Endothelial cell of umbilical vein (primary cell): ENCODE results near the gene DUSP6. TPM values are rescaled to one million over a fixed set of nuclear protein-coding genes. Genes with fewer than 3 reads are reported as not detected.

Experiments
- BruUV-seq: library from RNA; stranded (reverse); fragments of 400-500 nt; replicated peaks from 2 replicates; lab custom pipeline; 2021; lab: Mats Ljungman, UMichigan
- CTCF ChIA-PET: fragments of 300-600, 350-600 bp; sonication (Branson Sonifier 250); formaldehyde crosslinking; loops from one replicate; lab custom pipeline; 2021; ENCODE audit warnings: antibody characterized with exemption, inconsistent platforms; lab: Charles Lee
- POLR2A ChIA-PET: fragments of 300-600, 350-600 bp; sonication (Branson Sonifier 250); formaldehyde crosslinking; loops from one replicate; lab custom pipeline; 2021; ENCODE audit warnings: antibody characterized with exemption, inconsistent platforms; lab: Charles Lee
- DNase-seq: peaks from one replicate; pipeline ENCODE4 v3.0.0-alpha.2; 2011; ENCODE audit warnings: low read depth, low spot score
- FAIRE-seq: peaks from 2 replicates; lab custom pipeline; 2011; peaks lifted over from hg19 to GRCh38; lab: Jason Lieb, UNC
- H2AFZ ChIP-seq: 2 replicates; pipeline ENCODE4 v1.6.0; 2012; ENCODE audit warnings: low read depth, low read length, control low read depth, inconsistent platforms
- H3K27ac ChIP-seq: 2 replicates; pipeline ENCODE4 v1.5.1; 2011; ENCODE audit warnings: low read depth, mild to moderate bottlenecking, control low read depth, low read length, moderate library complexity; ENCODE audit not compliant: insufficient read depth
- H3K27me3 ChIP-seq, 2 experiments: 2 replicates each; pipeline versions ENCODE4 v1.6.0 to v1.6.1; 2011; ENCODE audit warnings: low read length in 2 of 2, mixed read lengths in 1 of 2; ENCODE audit not compliant: control insufficient read depth in 2 of 2, insufficient read depth in 2 of 2
- H3K36me3 ChIP-seq, 2 experiments: 2 replicates in 1 of 2; 3 replicates in 1 of 2; pipeline ENCODE4 v1.5.1; 2011; ENCODE audit warnings: low read length in 2 of 2, mild to moderate bottlenecking in 1 of 2, moderate library complexity in 1 of 2; ENCODE audit not compliant: control insufficient read depth in 2 of 2, insufficient read depth in 2 of 2; ENCODE audit errors: extremely low read depth in 1 of 2
- H3K4me1 ChIP-seq: 3 replicates; pipeline ENCODE4 v1.5.1; 2011; ENCODE audit warnings: mild to moderate bottlenecking, low read length; ENCODE audit not compliant: control insufficient read depth, insufficient read depth; ENCODE audit errors: extremely low read depth
- H3K4me2 ChIP-seq: 2 replicates; pipeline ENCODE4 v1.6.1; 2011; ENCODE audit warnings: low read length, control low read depth, mixed read lengths; ENCODE audit not compliant: insufficient read depth
- H3K4me3 ChIP-seq, 3 experiments: fragments of 200-600 bp in 1 of 3; sonication (generic), shearing (Covaris generic) in 1 of 3; replicated peaks in 1 of 3; 2 replicates each; pipeline ENCODE4 v1.5.1; 2011 to 2016; ENCODE audit warnings: control low read depth in 3 of 3, low read length in 3 of 3, mild to moderate bottlenecking in 2 of 3, inconsistent platforms in 1 of 3, low read depth in 1 of 3, moderate library complexity in 1 of 3; ENCODE audit not compliant: insufficient read depth in 1 of 3
- H3K79me2 ChIP-seq: 2 replicates; pipeline ENCODE4 v1.6.0; 2012; ENCODE audit warnings: low read length, inconsistent platforms; ENCODE audit not compliant: control insufficient read depth, insufficient read depth
- H3K9ac ChIP-seq: replicated peaks from 2 replicates; pipeline ENCODE3; 2011; ENCODE audit warnings: low read length, control low read depth; ENCODE audit not compliant: insufficient read depth; ENCODE audit errors: extremely low read depth
- H3K9me1 ChIP-seq: replicated peaks from 3 replicates; pipeline ENCODE4 v1.6.0; 2011; ENCODE audit warnings: mild to moderate bottlenecking, low read length; ENCODE audit not compliant: control insufficient read depth, insufficient read depth; ENCODE audit errors: extremely low read depth
- H3K9me3 ChIP-seq: replicated peaks from 2 replicates; pipeline ENCODE4 v1.5.1; 2012; ENCODE audit warnings: low read length, inconsistent platforms; ENCODE audit not compliant: control insufficient read depth, insufficient read depth
- H4K20me1 ChIP-seq: replicated peaks from 2 replicates; pipeline ENCODE3; 2011; ENCODE audit warnings: mild to moderate bottlenecking, low read length; ENCODE audit not compliant: control insufficient read depth, insufficient read depth; ENCODE audit errors: extremely low read depth
- CTCF ChIP-seq, 2 donors: IDR thresholded peaks; 1 replicate in 1 of 2; 2 replicates in 1 of 2; pipeline ENCODE4 v1.5.1; 2011; ENCODE audit warnings: low read length in 2 of 2, mild to moderate bottlenecking in 2 of 2, moderate library complexity in 2 of 2, control low read depth in 1 of 2, inconsistent platforms in 1 of 2, low read depth in 1 of 2; ENCODE audit not compliant: insufficient read depth in 1 of 2; ENCODE audit errors: extremely low read depth in 1 of 2
- EZH2 ChIP-seq: IDR thresholded peaks from 2 replicates; pipeline ENCODE4 v1.6.1; 2012; ENCODE audit warnings: borderline replicate concordance, low read depth, mild to moderate bottlenecking, moderate library complexity, low read length, inconsistent platforms; ENCODE audit not compliant: severe bottlenecking
- FOS ChIP-seq: IDR thresholded peaks from 2 replicates; pipeline ENCODE4 v1.6.1; 2011; ENCODE audit warnings: mild to moderate bottlenecking, low read length, moderate library complexity, borderline replicate concordance; ENCODE audit not compliant: insufficient read depth
- GATA2 ChIP-seq: IDR thresholded peaks from 2 replicates; pipeline ENCODE4 v1.7.0; 2011; ENCODE audit warnings: low read depth, mild to moderate bottlenecking, moderate library complexity, mixed read lengths, low read length; ENCODE audit not compliant: insufficient read length, insufficient read depth
- JUN ChIP-seq: IDR thresholded peaks from 2 replicates; pipeline ENCODE4 v1.6.1; 2011; ENCODE audit warnings: borderline replicate concordance, low read depth; ENCODE audit not compliant: insufficient read length, insufficient read depth
- MAX ChIP-seq: IDR thresholded peaks from 2 replicates; pipeline ENCODE4 v1.6.1; 2011; ENCODE audit not compliant: insufficient read depth, insufficient read length
- MYC ChIP-seq: IDR thresholded peaks from one replicate; pipeline ENCODE4 v1.6.1; 2011; ENCODE audit warnings: mild to moderate bottlenecking, low read depth, low read length
- POLR2A ChIP-seq: IDR thresholded peaks from 2 replicates; pipeline ENCODE4 v1.6.1; 2012; ENCODE audit warnings: low read depth, mild to moderate bottlenecking, control low read depth, low read length
- POLR2AphosphoS5 ChIP-seq: IDR thresholded peaks from 2 replicates; pipeline ENCODE4 v1.6.1; 2012; ENCODE audit warnings: low read depth, mild to moderate bottlenecking, control low read depth, low read length, moderate library complexity; ENCODE audit not compliant: insufficient read depth
- dilution Hi-C: fragments of 300-500 bp; cut with MboI; formaldehyde crosslinking; loops from one replicate; pipeline ENCODE4 v1.15.0; 2019; ENCODE audit warnings: low sequenced_read_pairs; ENCODE audit not compliant: extremely low pct_ligation_motif_present
- intact Hi-C: fragments of 100-400 bp; cut with micrococcal nuclease; formaldehyde crosslinking; loops from one replicate; pipeline ENCODE4 v1.10.0; 2022
- polyA plus RNA-seq, 4 experiments: library from polyadenylated mRNA; depleted of rRNA in 3 of 4; stranded (reverse) in 3 of 4; unstranded in 1 of 4; fragments of >200 nt; gene quantifications; 2 replicates each; pipeline versions ENCODE4 v1.2.1 to v1.2.3, GENCODE V29; 2011 to 2012; ENCODE audit warnings: missing spikeins in 1 of 4
- total RNA-seq: library from RNA; stranded (reverse); gene quantifications from 2 replicates; pipeline ENCODE4 v1.2.3, GENCODE V29; 2021

Gene DUSP6
- total and polyA plus RNA-seq, 2 donors (not counting 3 experiments of a cell fraction or from before 2014, with no cell fraction given), result 148 to 149 TPM

- Histone ChIP-seq H4K20me1 (no peaks in the 10 kb centered on the region), H3K36me3 (no peaks in the 10 kb centered on the region), H3K79me2 (no peaks in the 10 kb centered on the region), H2AFZ (no peak overlapping the region), H3K27me3 (no peaks in the 10 kb centered on the region), H3K4me3 (no peak overlapping the region), H3K9me3 (no peaks in the 10 kb centered on the region), H3K27ac (no peak overlapping the region), H3K9ac (no peak overlapping the region), H3K9me1 (no peaks in the 10 kb centered on the region), H3K4me1 (no peaks in the 10 kb centered on the region), H3K4me2 (no peak overlapping the region)
- POLR2A ChIA-PET, result no interaction called here
- no peak for DNase-seq
- intact Hi-C loops (no loop called here), dilution Hi-C loops (loop anchor here (25.0 kb wide), 1 partner anchor 128 kb away; no protein-coding TSS in a partner anchor)
- no TSS peak for BruUV-seq
- CTCF ChIA-PET, result interaction anchor here (1.5 kb wide), 1 partner anchor 11 kb away, joined by 3 read pairs; no protein-coding TSS in a partner anchor
- TF ChIP-seq JUN (no peak), GATA2 (no peak), CTCF (IDR thresholded peaks at IDR 0.05; ENCODE audit: extremely low read depth in 1 of 2, insufficient read depth in 1 of 2, low read depth in 1 of 2, low read length in 2 of 2) (no peak), MYC (no peak), POLR2A (no peak), EZH2 (no peak), FOS (no peak), MAX (no peak), POLR2AphosphoS5 (no peak)
- FAIRE-seq, result no peak
These were observed 17.6 kb downstream of the DUSP6 start for GRCh38 chr12:89334548-89335169.
